Measurements from ENCODE around the gene HECW1. TPM values are rescaled to one million over a fixed set of nuclear protein-coding genes. Genes with fewer than 3 reads are reported as not detected.

HECW1 gene
- total RNA-seq, 1 experiment from 2014 or later: 0.77 TPM

- intact Hi-C loops (cut with micrococcal nuclease; ENCODE audit: unreplicated experiment): no loop called here
- peaks cover 4% of the 10 kb centered on the region; the same call in 1 of the 2 replicates for H3K4me1 ChIP-seq (ENCODE audit: control insufficient read depth, insufficient read depth, low read length)
- no peak overlapping the region for H3K4me3 ChIP-seq (ENCODE audit: low read depth in 2 of 2, low read length in 2 of 2)
- no peak for ATAC-seq
- TF ChIP-seq CTCF (IDR thresholded peaks at IDR 0.05) (no peak), POLR2AphosphoS5 (IDR thresholded peaks at IDR 0.05; ENCODE audit: low read depth, low read length) (no peak), TCF7L2 (IDR thresholded peaks at IDR 0.05; ENCODE audit: low read depth, low read length) (no peak), REST (IDR thresholded peaks at IDR 0.05; ENCODE audit: insufficient read depth in 1 of 2, low read depth in 2 of 2, low read length in 1 of 2) (no peak), SIN3A (IDR thresholded peaks at IDR 0.05; ENCODE audit: borderline replicate concordance, insufficient read depth, low read depth, low read length) (no peak)
- H3K27ac ChIP-seq (ENCODE audit: low read length): no peak overlapping the region
- DNase-seq (ENCODE audit: low read depth, low spot score): no peak
- ChIA-PET POLR2A (no interaction called here), CTCF (no interaction called here)
- H3K9me3 ChIP-seq (ENCODE audit: control insufficient read depth, insufficient read depth, low read depth, low read length): no peaks in the 10 kb centered on the region
- in situ Hi-C loops (cut with HindIII; ENCODE audit: low pct_unique_long_range_greater_than_20kb, low sequenced_read_pairs): no loop called here
- no TSS peak for BruUV-seq (replicated peaks)
- peaks cover 49% of the 10 kb centered on the region for H3K27me3 ChIP-seq (ENCODE audit: control insufficient read depth, insufficient read depth, low read length)
- H3K36me3 ChIP-seq (ENCODE audit: control insufficient read depth, insufficient read depth, low read length): no peaks in the 10 kb centered on the region
These were observed 4.6 kb downstream of the HECW1 start for GRCh38 chr7:43117095-43117494.

- peaks cover 52% of the 10 kb centered on the region for H3K27me3 ChIP-seq (ENCODE audit: control insufficient read depth, insufficient read depth, low read length)
- ChIA-PET POLR2A (no interaction called here), CTCF (no interaction called here)
- ATAC-seq (no peak), DNase-seq (ENCODE audit: low read depth, low spot score) (no peak)
- BruUV-seq (replicated peaks): no TSS peak
- in situ Hi-C loops (cut with HindIII; ENCODE audit: low pct_unique_long_range_greater_than_20kb, low sequenced_read_pairs): no loop called here
- no peak overlapping the region for H3K4me3 ChIP-seq (ENCODE audit: low read depth in 2 of 2, low read length in 2 of 2)
- intact Hi-C loops (cut with micrococcal nuclease; ENCODE audit: unreplicated experiment): no loop called here
- no peak for TF ChIP-seq SIN3A (IDR thresholded peaks at IDR 0.05; ENCODE audit: borderline replicate concordance, insufficient read depth, low read depth, low read length)
- no peak for TF ChIP-seq POLR2AphosphoS5 (IDR thresholded peaks at IDR 0.05; ENCODE audit: low read depth, low read length)
- no peak for TF ChIP-seq CTCF (IDR thresholded peaks at IDR 0.05)
- no peak for TF ChIP-seq TCF7L2 (IDR thresholded peaks at IDR 0.05; ENCODE audit: low read depth, low read length)
- no peak for TF ChIP-seq REST (IDR thresholded peaks at IDR 0.05; ENCODE audit: insufficient read depth in 1 of 2, low read depth in 2 of 2, low read length in 1 of 2)
- no peak overlapping the region for H3K27ac ChIP-seq (ENCODE audit: low read length)
- H3K36me3 ChIP-seq (ENCODE audit: control insufficient read depth, insufficient read depth, low read length): no peaks in the 10 kb centered on the region
- H3K4me1 ChIP-seq (ENCODE audit: control insufficient read depth, insufficient read depth, low read length): peaks cover 4% of the 10 kb centered on the region; the same call in 1 of the 2 replicates
- H3K9me3 ChIP-seq (ENCODE audit: control insufficient read depth, insufficient read depth, low read depth, low read length): no peaks in the 10 kb centered on the region
These were observed 5.4 kb downstream of the HECW1 start for GRCh38 chr7:43117861-43118260.
